Prostate gland (tissue), 2 donors: ENCODE data around the gene KCTD6. TPM values are rescaled to one million over a fixed set of nuclear protein-coding genes. Genes with fewer than 3 reads are reported as not detected.

ENCODE experiments used
- DNase-seq: peaks from one replicate; pipeline ENCODE4 v3.0.0-alpha.2; 2019; ENCODE audit warnings: low spot score
- H3K27ac ChIP-seq, 2 donors: fragments of 200-600 bp; sonication (generic); 2 replicates each; pipeline ENCODE4 v1.5.1; 2017 to 2019
- H3K27me3 ChIP-seq: fragments of 200-600 bp; sonication (generic); replicated peaks from 2 replicates; pipeline ENCODE4 v1.5.1; 2019; ENCODE audit not compliant: insufficient read depth
- H3K36me3 ChIP-seq, 2 donors: fragments of 200-600 bp; sonication (generic); 1 replicate in 1 of 2; 2 replicates in 1 of 2; pipeline versions ENCODE4 v1.5.1 to v1.8.1; 2017 to 2019
- H3K4me1 ChIP-seq: fragments of 200-600 bp; sonication (generic); replicated peaks from 2 replicates; pipeline ENCODE4 v1.5.1; 2019
- H3K4me3 ChIP-seq, 2 donors: fragments of 200-600 bp; sonication (generic); 2 replicates each; pipeline ENCODE4 v1.5.1; 2017 to 2019
- H3K9me3 ChIP-seq: fragments of 200-600 bp; sonication (generic); 2 replicates; pipeline ENCODE4 v1.5.1; 2017
- POLR2A ChIP-seq: fragments of 450-650 bp; IDR thresholded peaks from one replicate; pipeline ENCODE4 v1.6.1; 2016; ENCODE audit warnings: antibody characterized with exemption, mild to moderate bottlenecking
- POLR2AphosphoS5 ChIP-seq: sonication (generic); formaldehyde crosslinking; IDR thresholded peaks from one replicate; pipeline ENCODE4 v1.6.1; 2017; ENCODE audit warnings: antibody characterized with exemption
- WGBS: methylation state at CpG from one replicate; pipeline ENCODE4 v1.1.5; 2018; 5-methylcytosine and 5-hydroxymethylcytosine counted together
- intact Hi-C: fragments of 100-400 bp; cut with DNase I; formaldehyde crosslinking; loops from one replicate; pipeline ENCODE4 v1.14.2; 2022
- total RNA-seq, 2 donors: library from RNA; depleted of rRNA; stranded (reverse); fragments of >200 nt; gene quantifications; one replicate each; pipeline ENCODE4 v1.1.0, GENCODE V29; 2016
- TF ChIP-seq, protein P1 (sequence below), 4 experiments: fragments of 200-600 bp in 2 of 4; fragments of 450-650 bp in 2 of 4; sonication (generic) in 2 of 4; IDR thresholded peaks; 1 replicate in 3 of 4; 2 replicates in 1 of 4; pipeline ENCODE4 v1.5.1; 2016 to 2019; ENCODE audit warnings: antibody characterized with exemption in 4 of 4, mild to moderate bottlenecking in 2 of 4, moderate library complexity in 2 of 4

Gene KCTD6
- total RNA-seq, 2 donors from 2014 or later: 7.2 to 14.9 TPM

DNA sequence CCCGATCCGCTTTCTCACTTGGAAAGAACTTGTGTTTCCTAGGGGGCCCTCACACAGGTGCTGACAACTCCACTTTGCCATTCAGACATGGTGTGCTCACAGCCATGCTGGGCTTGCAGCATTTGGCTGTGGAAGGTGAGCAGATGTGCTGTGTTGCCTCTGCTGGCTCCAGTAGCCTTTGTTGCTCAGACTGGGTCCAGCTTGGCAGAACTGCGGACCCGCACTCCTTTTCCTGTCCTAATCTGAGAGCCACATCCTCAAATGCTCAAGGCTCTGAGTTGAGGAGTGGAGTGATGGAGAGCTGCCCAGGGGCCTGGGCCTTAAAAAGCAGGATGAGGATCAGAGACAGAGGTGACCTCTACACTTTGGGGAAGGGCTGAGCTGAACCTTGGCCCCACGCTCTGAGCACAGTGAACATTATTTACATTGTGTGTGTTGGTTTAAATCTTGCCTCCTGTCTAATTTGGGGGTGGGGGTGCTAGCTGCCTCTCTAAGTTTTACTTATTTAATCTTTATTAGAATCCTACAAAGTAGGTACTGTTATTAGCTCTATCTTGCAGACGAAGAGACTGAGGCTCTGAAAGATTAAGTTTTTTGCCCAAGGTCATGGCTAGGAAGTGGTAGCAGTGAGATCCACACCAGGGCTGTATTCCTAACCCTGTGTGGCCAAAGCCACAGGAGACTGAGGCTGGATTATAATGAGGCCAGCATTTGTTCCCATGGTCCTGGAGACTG is 27.9 kb downstream of the KCTD6 start:
- no peak for DNase-seq
- Histone ChIP-seq H3K4me1 (no peaks in the 10 kb centered on the region), H3K27ac (no peak overlapping the region), H3K9me3 (no peaks in the 10 kb centered on the region), H3K4me3 (no peak overlapping the region), H3K36me3 (no peaks in the 10 kb centered on the region), H3K27me3 (no peaks in the 10 kb centered on the region)
- WGBS: 92% methylated on average over 6 of the region's 6 CpGs
- intact Hi-C loops: no loop called here
- TF ChIP-seq POLR2A (no peak), POLR2AphosphoS5 (no peak)
- TF ChIP-seq, protein P1, sequence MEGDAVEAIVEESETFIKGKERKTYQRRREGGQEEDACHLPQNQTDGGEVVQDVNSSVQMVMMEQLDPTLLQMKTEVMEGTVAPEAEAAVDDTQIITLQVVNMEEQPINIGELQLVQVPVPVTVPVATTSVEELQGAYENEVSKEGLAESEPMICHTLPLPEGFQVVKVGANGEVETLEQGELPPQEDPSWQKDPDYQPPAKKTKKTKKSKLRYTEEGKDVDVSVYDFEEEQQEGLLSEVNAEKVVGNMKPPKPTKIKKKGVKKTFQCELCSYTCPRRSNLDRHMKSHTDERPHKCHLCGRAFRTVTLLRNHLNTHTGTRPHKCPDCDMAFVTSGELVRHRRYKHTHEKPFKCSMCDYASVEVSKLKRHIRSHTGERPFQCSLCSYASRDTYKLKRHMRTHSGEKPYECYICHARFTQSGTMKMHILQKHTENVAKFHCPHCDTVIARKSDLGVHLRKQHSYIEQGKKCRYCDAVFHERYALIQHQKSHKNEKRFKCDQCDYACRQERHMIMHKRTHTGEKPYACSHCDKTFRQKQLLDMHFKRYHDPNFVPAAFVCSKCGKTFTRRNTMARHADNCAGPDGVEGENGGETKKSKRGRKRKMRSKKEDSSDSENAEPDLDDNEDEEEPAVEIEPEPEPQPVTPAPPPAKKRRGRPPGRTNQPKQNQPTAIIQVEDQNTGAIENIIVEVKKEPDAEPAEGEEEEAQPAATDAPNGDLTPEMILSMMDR (IDR thresholded peaks at IDR 0.05): no peak

DNA sequence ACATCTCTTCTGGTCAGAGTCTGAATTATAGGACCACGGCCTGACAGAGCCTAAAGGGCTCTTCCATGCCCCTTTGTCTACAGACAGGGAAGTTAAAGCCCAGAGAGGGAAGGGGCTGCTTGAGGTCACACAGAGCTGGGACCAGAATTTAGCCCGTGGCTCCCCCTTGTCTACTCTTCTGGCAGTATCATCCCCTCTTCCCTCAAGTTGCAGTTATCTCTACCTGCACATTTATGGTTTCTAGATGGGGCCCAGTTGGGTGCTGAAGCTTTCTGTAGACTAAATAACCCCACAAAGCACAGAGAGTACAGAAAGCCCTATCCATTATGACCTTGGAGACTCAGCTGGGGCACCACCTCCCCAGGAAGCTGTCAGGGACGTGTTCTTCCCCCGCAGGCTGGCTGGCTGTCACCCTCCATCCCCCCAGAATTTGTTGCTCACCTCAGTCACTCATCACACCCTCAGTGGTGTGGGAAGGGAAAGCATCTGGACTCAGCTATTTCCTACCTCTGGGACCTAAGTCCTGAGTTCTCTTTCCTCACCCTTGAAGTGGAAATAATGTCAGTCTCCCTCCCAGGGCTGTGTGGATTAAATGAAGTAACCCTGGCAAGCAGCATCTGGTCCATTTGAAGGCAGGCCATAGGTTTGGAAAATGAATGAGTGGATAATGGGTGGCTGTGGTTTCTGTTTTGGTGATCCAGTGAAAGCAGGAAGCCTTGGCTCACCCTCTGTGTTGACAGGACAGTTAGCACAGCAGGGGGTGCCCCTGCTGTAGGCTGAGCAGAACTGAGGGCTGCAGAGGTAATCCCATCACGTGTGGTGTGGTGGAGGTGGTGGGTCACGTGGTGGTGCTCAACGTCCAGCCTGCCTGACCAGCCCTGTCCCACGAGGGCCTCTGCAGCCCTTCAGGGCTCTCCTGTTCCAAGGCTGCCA is 28.8 kb downstream of the KCTD6 start:
- no peak for DNase-seq
- H3K27ac ChIP-seq: no peak overlapping the region

DNA sequence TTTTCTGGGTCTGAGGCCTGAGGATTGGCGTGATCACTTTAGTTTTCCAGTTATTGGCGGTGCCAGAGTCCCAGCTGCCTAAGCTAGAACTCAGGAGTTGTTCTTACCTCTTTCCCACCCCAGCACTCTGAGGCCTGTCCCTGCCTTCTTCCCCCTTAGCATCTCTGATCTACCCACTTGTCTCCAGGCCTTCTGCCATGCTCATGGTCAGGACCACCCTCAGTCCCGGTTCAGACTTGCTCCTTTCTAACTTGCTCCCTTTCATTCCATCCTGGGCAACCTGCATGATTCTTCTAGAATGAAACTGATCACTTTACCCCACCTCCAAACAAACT is 29.4 kb downstream of the KCTD6 start:
- Histone ChIP-seq H3K4me1 (no peaks in the 10 kb centered on the region), H3K4me3 (no peak overlapping the region), H3K27me3 (no peaks in the 10 kb centered on the region), H3K9me3 (no peaks in the 10 kb centered on the region), H3K36me3 (no peaks in the 10 kb centered on the region), H3K27ac (no peak overlapping the region)
- DNase-seq: no peak
- intact Hi-C loops: no loop called here
- TF ChIP-seq, protein P1 (IDR thresholded peaks at IDR 0.05): no peak
- TF ChIP-seq POLR2A: no peak
- no peak for TF ChIP-seq POLR2AphosphoS5
- WGBS: 90% methylated on average over 3 of the region's 3 CpGs

More for the DNA sequence above, 28.8 kb downstream of the KCTD6 start:
- TF ChIP-seq, protein P1 (IDR thresholded peaks at IDR 0.05): no peak
- TF ChIP-seq POLR2A (no peak), POLR2AphosphoS5 (no peak)
- Histone ChIP-seq H3K27me3 (no peaks in the 10 kb centered on the region), H3K36me3 (no peaks in the 10 kb centered on the region), H3K4me3 (no peak overlapping the region), H3K9me3 (no peaks in the 10 kb centered on the region), H3K4me1 (no peaks in the 10 kb centered on the region)
- intact Hi-C loops: no loop called here
- WGBS: 59% methylated on average over 8 of the region's 8 CpGs

DNA sequence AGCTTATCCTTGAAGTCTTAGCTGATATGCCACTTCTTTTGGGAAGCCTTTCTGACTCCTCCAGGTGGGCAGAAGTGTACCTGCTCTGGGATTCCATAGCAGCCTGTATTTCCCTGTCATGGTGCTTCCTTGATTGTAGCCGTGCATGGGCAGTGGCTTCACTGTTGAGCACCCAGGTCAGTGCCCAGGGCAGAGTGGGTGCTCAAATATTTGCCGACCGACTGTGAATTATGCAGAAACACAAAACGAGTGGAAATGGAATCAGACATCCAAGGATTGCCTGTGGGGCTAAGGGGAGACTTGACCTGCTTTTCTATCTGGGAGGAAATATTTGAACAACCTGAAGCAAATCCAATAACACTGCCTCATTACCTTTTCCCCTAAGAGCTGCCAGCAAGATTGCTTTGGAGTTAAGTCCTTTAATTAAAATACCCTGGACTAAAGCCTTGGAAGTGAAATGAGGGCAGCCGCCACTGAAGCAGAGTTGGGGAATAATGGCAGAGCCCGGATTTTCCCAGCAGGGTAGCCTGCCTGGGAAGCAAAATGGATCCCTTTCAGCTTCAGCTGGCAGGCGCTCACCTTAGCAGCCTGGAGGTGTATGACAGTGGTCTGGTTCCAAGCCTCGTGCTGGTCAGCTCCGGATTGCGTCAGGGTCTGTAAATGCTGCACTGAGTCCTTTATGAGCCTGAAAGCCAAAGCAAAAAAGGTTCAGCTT is 30.2 kb downstream of the KCTD6 start:
- TF ChIP-seq, protein P1 (IDR thresholded peaks at IDR 0.05): no peak
- TF ChIP-seq POLR2AphosphoS5 (no peak), POLR2A (no peak)
- no peaks in the 10 kb centered on the region for H3K9me3 ChIP-seq
- intact Hi-C loops: no loop called here
- no peak for DNase-seq
- no peaks in the 10 kb centered on the region for H3K27me3 ChIP-seq
- no peak overlapping the region for H3K4me3 ChIP-seq
- 56% methylated on average over 10 of the region's 10 CpGs for WGBS
- no peak overlapping the region for H3K27ac ChIP-seq
- no peaks in the 10 kb centered on the region for H3K4me1 ChIP-seq
- no peaks in the 10 kb centered on the region for H3K36me3 ChIP-seq
